Measurements from ENCODE around the gene HSBP1L1.
A peak's percentile ranks its signal among the peaks of the same experiment; 100 is the strongest.

Gene HSBP1L1

DNA sequence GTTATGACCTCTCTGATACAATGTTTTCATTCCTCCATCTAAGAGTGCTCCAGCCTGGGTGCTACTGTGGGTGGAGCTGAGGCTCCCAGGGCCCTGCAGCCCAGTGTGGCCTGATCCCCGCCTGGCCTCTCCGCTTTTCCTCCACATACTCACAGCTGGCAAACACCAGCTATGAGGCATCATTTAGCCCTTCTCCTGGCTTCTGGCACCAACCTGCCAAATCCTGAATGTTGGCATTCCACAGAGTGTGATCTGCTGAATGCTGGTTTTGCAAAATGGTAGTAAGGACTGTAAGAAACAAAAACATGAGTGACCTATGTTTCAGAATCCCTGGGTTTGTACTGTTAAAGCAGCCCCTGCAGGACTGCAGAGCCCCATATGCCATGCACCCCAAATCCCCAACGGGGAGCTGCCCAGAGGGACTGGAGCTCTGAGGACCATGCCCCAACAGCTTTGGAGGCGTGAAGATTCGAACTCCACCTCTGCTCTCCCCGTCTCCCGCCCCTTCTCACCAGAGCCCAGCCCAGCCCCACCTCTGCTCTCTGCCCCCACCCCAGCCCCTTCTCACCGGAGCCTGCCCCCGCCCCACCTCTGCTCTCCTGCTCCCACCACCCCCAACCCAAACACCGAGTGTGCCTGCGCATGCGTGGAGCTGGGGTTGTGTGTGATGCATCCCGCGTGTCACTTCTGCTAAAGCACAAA lies 17.2 kb upstream of the HSBP1L1 start:
- Mint-ChIP-seq H3K9me3 (no peaks in the 10 kb centered on the region), H3K4me3 (no peak overlapping the region), H3K36me3 (ENCODE audit: low read depth) (peaks cover 43% of the 10 kb centered on the region), H3K27ac (no peak overlapping the region), H3K4me1 (ENCODE audit: low read depth) (peaks cover 62% of the 10 kb centered on the region), H3K27me3 (no peaks in the 10 kb centered on the region)
- no peak for DNase-seq

DNA sequence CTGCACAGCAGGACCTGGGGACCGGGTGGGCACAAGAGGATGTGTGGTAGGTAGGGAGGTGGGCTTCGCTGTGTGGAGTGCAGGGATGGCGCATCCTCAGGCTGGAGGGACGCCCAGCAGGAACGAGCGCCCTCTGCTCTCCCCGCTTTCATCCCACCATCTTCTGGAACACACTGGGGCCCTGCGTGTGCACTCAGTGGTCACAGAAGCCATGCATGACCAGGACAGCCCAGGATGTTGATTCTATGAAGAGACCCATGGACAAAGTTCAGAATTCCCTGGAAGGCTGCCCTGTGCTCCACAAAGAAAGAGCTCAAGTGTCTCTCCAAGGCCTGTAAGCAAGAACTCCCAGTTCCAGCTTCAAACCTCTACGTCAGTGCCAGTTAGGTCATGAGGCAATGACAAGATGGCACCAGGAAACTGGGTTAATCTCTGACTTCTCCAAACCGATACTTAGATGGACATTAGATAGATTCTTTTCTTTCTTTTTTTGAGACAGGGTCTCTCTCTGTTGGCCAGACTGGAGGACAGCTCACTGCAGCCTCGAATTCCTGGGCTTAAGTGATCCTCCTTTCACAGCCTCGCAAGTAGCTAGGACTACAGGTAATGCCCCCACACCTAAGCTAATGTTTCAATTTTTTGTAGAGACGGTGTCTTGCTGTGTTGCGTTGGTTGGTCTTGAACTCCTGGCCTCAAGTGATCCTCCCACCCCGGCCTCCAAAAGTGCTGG lies 16.4 kb upstream of the HSBP1L1 start:
- H3K9me3 Mint-ChIP-seq = no peaks in the 10 kb centered on the region
- no peak overlapping the region for H3K27ac Mint-ChIP-seq
- H3K4me3 Mint-ChIP-seq = no peak overlapping the region
- H3K27me3 Mint-ChIP-seq = no peaks in the 10 kb centered on the region
- DNase-seq = no peak
- H3K36me3 Mint-ChIP-seq (ENCODE audit: low read depth) = peaks cover 34% of the 10 kb centered on the region
- peaks cover 58% of the 10 kb centered on the region for H3K4me1 Mint-ChIP-seq (ENCODE audit: low read depth)

DNA sequence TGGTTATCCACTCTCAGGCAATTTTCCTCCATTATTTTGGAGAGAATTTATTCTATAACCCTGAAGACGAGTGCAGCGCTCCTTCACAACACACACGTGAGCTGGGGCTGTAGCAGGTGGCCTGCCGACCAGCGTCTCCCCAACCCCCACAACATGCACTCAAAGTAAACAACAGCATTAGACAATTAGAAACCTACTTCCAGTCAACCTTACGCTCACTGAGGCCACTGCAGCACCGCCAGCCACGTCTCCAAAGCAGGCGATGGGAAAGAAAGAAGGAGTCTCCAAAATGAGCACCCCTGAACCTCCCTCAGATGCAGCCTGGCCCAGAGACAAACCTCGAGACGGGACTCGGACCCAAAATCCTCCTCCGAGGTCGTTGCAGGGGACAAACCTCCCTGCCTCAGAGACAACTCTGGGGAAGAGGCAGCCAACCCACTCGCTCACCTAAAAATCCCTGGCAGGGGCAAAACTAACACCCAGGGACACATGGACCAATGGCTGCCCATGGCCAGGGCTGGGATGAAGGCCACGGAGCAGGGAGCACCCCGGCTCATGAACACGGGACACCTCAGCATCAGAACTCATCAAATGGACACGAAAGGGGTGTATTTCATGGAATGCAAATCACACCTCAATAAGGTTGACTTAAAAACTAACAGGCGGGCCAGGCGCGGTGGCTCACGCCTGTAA lies 15.6 kb upstream of the HSBP1L1 start:
- Mint-ChIP-seq H3K9me3 (no peaks in the 10 kb centered on the region), H3K4me1 (ENCODE audit: low read depth) (peaks cover 56% of the 10 kb centered on the region), H3K27me3 (no peaks in the 10 kb centered on the region), H3K36me3 (ENCODE audit: low read depth) (peaks cover 31% of the 10 kb centered on the region), H3K4me3 (peak overlapping the region; percentile 83), H3K27ac (no peak overlapping the region)
- DNase-seq = no peak

GRCh38 chr18:79949697-79950487 lies 14.6 kb upstream of the HSBP1L1 start:
- Mint-ChIP-seq H3K27ac (peak overlapping the region; percentile 70), H3K27me3 (no peaks in the 10 kb centered on the region), H3K4me1 (ENCODE audit: low read depth) (peaks cover 48% of the 10 kb centered on the region), H3K4me3 (peak overlapping the region; percentile 83), H3K36me3 (ENCODE audit: low read depth) (peaks cover 31% of the 10 kb centered on the region), H3K9me3 (no peaks in the 10 kb centered on the region)
- DNase-seq = no peak

GRCh38 chr18:79950515-79951341 lies 13.7 kb upstream of the HSBP1L1 start:
- Mint-ChIP-seq H3K4me1 (ENCODE audit: low read depth) (peaks cover 45% of the 10 kb centered on the region), H3K4me3 (peak overlapping the region; percentile 83), H3K27me3 (no peaks in the 10 kb centered on the region), H3K27ac (peak overlapping the region; percentile 60), H3K9me3 (no peaks in the 10 kb centered on the region), H3K36me3 (ENCODE audit: low read depth) (peaks cover 31% of the 10 kb centered on the region)
- peak; percentile 55 for DNase-seq

DNA sequence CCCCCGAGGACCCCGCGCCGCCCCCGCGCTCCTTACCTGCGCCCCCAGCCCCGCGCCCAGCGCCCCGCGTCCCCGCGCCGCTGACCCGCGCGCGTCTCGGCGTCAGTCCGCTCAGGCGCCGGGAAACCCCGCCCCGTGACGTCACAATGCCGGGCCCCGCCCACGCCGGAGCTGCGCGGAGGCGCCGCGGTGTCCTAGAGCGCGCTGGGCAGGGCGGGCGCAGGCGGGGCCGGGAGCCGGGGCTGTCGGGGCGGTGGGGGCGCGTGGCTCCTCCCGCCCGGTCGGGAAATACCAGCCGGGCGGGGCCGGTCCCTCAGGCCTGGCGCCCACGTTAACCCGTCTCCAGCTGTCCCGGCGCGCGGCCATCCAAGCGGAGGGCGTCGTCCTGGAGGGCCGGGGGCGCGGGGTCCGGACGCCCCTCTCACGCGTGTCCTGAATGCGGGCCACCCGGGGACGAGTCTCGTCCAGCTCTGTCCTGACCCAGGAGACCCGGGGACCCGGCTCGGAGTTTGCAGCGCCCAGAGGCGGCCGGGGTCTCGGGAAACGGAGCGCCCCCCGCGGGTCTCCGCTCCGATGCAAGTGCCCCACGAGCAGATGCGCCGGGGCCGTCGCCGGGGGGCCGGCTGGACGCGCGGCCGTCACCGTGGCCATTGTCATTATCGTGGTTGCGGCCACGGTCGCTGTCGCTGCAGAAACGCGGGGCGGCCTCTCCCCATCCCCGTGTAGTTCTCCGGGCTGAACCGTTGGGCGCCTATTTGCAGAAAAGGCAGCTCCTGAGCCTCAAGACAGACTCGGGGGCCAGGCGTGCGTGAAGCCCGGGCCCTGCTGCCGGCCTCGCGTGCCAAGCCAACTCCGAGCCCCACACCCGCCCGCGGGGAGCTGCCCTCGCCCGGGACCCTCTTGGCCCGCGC lies 12.6 kb upstream of the HSBP1L1 start, which contains the start of gene SLC66A2:
TSS of gene SLC66A2 (minus strand) at position 109 of the 911 bp plus-strand sequence. CDS start 727 bp downstream, outside the sequence.
- Mint-ChIP-seq H3K4me1 (ENCODE audit: low read depth) (peaks cover 38% of the 10 kb centered on the region), H3K36me3 (ENCODE audit: low read depth) (peaks cover 24% of the 10 kb centered on the region), H3K27ac (peak within 1 kb of the TSS; percentile 60), H3K4me3 (peak within 1 kb of the TSS; percentile 83), H3K9me3 (no peaks in the 10 kb centered on the region), H3K27me3 (no peaks in the 10 kb centered on the region)
- DNase-seq = peak; percentile 98

GRCh38 chr18:79952456-79952995 lies 11.9 kb upstream of the HSBP1L1 start:
- peaks cover 34% of the 10 kb centered on the region for H3K4me1 Mint-ChIP-seq (ENCODE audit: low read depth)
- no peak overlapping the region for H3K27ac Mint-ChIP-seq
- no peaks in the 10 kb centered on the region for H3K9me3 Mint-ChIP-seq
- H3K27me3 Mint-ChIP-seq = no peaks in the 10 kb centered on the region
- no peak overlapping the region for H3K4me3 Mint-ChIP-seq
- peaks cover 20% of the 10 kb centered on the region for H3K36me3 Mint-ChIP-seq (ENCODE audit: low read depth)
- DNase-seq = no peak

DNA sequence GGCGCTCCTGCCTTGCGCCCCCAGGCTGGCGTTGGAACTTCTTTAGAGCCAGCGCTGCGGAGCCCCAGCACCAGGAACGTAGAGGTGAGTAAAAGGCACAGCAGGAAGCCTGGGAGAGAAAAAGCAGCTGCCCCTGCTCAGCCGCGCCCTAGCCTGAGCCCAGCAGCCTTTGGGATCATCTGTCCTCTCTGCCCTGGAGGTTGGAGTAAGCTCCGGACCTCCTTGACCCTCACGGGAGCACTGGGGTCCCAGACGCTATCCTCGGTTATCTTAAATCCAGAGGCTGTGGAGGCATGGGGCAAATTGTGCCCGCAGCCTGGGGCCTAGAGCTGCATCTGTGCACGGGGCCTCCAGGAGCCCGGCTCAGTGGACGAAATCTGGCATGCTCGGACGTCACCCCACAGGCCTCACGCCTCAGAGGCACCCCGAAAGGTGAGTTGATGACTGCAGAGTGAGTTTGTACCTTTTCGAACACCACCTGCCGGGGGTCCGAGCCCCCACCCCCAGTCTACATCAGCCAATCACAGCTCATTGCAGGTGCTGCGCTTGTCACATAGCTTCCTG lies 11.4 kb upstream of the HSBP1L1 start:
- no peaks in the 10 kb centered on the region for H3K9me3 Mint-ChIP-seq
- peak; percentile 31 for DNase-seq
- H3K27ac Mint-ChIP-seq = no peak overlapping the region
- peaks cover 29% of the 10 kb centered on the region for H3K4me1 Mint-ChIP-seq (ENCODE audit: low read depth)
- peaks cover 20% of the 10 kb centered on the region for H3K36me3 Mint-ChIP-seq (ENCODE audit: low read depth)
- no peak overlapping the region for H3K4me3 Mint-ChIP-seq
- H3K27me3 Mint-ChIP-seq = no peaks in the 10 kb centered on the region

GRCh38 chr18:79953971-79954651 lies 10.3 kb upstream of the HSBP1L1 start:
- no peak overlapping the region for H3K27ac Mint-ChIP-seq
- no peaks in the 10 kb centered on the region for H3K27me3 Mint-ChIP-seq
- no peak overlapping the region for H3K4me3 Mint-ChIP-seq
- H3K36me3 Mint-ChIP-seq (ENCODE audit: low read depth) = peaks cover 13% of the 10 kb centered on the region
- peak; percentile 29 for DNase-seq
- H3K9me3 Mint-ChIP-seq = no peaks in the 10 kb centered on the region
- peaks cover 20% of the 10 kb centered on the region for H3K4me1 Mint-ChIP-seq (ENCODE audit: low read depth)

GRCh38 chr18:79954791-79955190 lies 9.7 kb upstream of the HSBP1L1 start:
- DNase-seq = no peak
- Mint-ChIP-seq H3K4me3 (no peak overlapping the region), H3K9me3 (no peaks in the 10 kb centered on the region), H3K27ac (no peak overlapping the region), H3K36me3 (ENCODE audit: low read depth) (peaks cover 6% of the 10 kb centered on the region), H3K27me3 (no peaks in the 10 kb centered on the region), H3K4me1 (ENCODE audit: low read depth) (peaks cover 14% of the 10 kb centered on the region)

GRCh38 chr18:79955302-79956075 lies 9.0 kb upstream of the HSBP1L1 start:
- no peak overlapping the region for H3K4me3 Mint-ChIP-seq
- no peak for DNase-seq
- H3K27ac Mint-ChIP-seq = no peak overlapping the region
- H3K4me1 Mint-ChIP-seq (ENCODE audit: low read depth) = peaks cover 14% of the 10 kb centered on the region
- H3K27me3 Mint-ChIP-seq = no peaks in the 10 kb centered on the region
- no peaks in the 10 kb centered on the region for H3K9me3 Mint-ChIP-seq
- no peaks in the 10 kb centered on the region for H3K36me3 Mint-ChIP-seq (ENCODE audit: low read depth)
